ENCODE measurements around the gene ALDH18A1.

Gene ALDH18A1

DNA sequence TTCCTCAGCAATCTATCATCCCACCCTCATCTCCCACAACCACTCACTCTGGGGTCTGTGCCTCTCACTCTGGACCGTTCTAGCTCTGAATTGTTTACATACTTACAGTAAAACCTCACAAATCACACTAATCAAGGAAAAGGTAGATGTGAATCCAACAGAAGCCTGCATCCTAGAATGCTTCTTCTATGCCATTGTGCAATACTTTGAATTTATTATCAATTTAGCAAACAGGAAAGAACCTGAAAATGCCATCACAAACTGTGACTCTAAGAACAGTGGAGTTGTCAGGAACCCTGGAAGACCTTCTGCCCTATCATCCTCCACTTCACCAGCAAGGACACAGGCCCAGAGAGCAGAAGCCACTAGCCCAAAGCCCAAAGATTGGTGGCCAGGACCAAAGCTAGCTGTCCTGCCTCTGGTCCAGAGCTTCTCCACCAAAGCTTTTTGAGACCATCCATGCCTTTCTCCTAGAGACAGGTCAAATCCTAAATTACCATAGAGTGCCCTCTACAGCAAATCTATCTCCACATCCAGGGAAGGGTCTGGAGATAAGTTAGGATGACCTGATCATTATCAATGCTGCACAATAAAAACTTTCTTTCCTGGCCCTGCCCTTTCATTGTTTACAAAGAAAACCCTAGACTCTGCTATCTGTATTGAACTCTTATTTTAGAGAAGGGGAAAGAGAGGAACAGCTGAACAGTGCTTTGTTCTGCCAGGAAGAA, 97.8 kb downstream of the ALDH18A1 start:
- TF ChIP-seq, protein P1, sequence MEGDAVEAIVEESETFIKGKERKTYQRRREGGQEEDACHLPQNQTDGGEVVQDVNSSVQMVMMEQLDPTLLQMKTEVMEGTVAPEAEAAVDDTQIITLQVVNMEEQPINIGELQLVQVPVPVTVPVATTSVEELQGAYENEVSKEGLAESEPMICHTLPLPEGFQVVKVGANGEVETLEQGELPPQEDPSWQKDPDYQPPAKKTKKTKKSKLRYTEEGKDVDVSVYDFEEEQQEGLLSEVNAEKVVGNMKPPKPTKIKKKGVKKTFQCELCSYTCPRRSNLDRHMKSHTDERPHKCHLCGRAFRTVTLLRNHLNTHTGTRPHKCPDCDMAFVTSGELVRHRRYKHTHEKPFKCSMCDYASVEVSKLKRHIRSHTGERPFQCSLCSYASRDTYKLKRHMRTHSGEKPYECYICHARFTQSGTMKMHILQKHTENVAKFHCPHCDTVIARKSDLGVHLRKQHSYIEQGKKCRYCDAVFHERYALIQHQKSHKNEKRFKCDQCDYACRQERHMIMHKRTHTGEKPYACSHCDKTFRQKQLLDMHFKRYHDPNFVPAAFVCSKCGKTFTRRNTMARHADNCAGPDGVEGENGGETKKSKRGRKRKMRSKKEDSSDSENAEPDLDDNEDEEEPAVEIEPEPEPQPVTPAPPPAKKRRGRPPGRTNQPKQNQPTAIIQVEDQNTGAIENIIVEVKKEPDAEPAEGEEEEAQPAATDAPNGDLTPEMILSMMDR (IDR thresholded peaks at IDR 0.05; ENCODE audit: extremely low read depth, missing control alignments) = no peak
- no peak for DNase-seq (ENCODE audit: low spot score)

DNA sequence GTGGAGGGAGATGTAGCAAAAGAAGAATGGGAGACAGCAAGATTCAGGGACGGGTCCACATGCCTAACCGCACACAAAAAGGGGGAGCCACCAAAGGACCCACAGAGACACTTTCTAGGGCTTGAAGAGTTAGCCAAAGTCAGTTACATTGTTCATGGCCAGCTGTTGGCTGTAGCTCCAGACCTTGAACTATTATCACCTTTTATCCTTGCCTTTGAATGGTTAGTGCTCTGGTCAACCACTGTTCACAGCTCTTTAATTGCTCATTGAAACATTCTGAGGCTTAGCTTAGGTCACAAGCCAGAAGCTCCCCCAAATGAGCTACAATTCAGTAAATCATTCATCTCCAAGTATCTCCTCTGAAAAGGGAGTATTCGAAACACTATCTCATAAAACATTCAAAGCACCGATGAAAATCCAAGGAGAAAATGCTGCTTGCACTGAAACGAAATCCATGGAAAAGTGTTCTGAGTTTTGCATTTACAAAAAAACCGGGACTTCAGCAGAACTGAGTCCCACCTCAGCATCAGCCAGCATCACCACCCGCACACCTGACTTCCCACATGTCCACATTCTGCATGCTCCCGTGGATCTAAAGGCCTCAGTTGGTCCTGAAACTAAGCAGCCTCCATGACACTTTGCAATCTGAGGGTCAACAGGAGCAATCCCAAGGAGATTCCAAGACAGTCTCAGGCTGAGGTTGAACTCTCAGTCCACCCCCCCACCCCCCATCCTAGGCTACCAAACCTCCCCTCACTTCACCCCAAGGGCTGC, 99.3 kb downstream of the ALDH18A1 start:
- DNase-seq (ENCODE audit: low spot score) = no peak
- TF ChIP-seq, protein P1 (IDR thresholded peaks at IDR 0.05; ENCODE audit: extremely low read depth, missing control alignments) = no peak

Measured in GM20000 (cell line).